Midbrain (tissue), 1 donor: Measurements from ENCODE around the gene SLC6A12.
"Not testable (repeated sequence)": the region's sequence is repeated elsewhere in the genome, so short reads cannot be mapped to it uniquely, and the experiment has no call there.

Experiments used
- DNase-seq: peaks from one replicate; lab custom pipeline; 2025; lab: John Stamatoyannopoulos, UW

The SLC6A12 gene

DNA sequence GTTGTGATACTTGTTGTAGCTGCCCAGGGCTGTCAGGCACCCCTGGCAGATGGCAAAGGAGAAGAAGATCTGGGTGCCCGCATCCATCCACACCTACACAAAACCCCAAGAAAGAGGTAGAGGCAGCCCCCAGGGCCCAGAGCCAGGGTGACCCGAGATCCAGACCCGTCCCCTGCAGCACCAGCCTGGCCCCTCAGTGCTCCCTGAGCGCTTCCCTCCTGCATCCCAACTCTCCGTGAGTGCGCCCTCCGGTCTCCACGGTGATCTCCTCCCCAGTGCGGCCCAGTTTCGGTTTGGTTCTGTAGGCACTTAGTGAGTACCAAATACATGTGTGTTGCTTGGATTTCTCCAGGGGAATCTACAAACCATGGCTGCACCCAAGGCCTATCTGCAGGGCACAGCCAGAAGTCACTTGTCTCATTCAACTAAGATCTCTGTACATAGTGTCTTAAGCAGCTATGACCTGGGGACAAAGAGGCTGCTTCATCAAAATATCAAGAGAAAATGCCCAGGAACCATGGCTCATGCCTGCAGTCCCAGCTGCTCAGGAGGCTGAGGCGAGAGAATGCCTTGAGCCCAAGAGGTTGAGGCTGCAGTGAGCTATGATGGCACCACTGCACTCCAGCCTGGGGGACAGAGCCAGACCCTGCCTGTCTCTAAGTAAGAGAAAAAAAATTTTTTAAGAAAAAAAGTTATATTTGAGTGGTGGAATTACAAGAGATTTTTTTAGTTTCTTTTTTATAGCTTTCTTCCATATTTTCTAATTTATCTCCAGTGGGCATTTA lies 15.9 kb downstream of the SLC6A12 start:
- no peak for DNase-seq

DNA sequence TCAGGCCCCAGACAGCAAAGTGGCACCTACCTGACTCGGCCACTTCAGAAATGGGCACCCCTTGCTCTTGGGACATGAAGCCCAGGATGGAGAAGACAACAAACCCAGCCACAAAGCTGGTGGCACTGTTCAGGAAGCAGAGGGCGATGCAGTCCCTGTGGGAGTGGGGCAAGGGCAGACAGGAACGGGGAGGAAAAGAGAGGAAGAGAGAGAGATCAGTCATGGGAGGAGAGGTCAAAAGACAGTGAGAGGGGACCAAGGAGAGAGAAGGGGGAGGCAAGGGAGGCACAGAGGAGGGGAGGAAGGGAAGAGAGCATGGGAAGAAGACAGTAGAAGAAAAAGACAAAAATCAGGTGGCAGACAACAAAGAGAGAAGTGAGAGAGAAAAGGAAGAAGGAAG lies 16.6 kb downstream of the SLC6A12 start:
- DNase-seq = no peak

DNA sequence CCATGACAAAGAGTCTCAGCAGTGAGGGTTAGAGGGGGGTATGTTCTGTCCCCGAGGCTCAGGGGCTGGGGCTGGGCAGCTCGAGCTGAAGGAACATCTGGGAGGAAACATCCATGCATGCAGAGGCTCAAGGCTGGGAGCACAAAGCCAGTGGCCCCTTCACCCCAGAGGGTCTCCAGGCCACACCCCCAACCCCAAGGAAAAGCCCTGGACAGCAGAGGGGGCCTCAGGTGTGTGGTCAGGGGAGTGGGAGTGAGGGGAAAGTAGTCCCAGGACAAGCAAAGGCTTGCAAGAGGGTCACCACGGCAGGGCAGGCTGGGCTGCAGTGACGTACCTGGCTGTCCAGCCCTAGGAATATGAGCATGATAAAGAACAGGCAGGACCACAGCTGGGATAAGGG lies 17.5 kb downstream of the SLC6A12 start:
- DNase-seq = no peak

DNA sequence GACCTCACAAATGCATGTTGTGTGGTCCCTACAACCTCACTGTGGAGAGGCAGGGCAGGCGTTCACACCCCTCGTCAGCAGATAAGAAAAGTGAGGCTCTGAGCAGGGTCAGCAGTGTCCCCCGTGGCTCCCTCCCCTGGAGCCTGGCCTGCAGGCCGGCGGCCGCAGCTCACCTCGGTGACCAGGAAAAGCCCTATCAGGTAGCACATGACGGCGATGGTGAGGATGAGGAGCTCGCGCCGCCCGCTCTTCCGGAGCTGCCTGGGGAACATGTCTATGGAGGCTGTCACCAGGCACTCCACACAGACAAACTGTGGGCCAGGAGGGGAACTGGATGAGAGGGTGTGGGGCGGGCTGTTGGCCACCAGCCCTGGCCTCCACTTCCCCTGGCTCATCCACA lies 18.0 kb downstream of the SLC6A12 start:
- DNase-seq = no peak

DNA sequence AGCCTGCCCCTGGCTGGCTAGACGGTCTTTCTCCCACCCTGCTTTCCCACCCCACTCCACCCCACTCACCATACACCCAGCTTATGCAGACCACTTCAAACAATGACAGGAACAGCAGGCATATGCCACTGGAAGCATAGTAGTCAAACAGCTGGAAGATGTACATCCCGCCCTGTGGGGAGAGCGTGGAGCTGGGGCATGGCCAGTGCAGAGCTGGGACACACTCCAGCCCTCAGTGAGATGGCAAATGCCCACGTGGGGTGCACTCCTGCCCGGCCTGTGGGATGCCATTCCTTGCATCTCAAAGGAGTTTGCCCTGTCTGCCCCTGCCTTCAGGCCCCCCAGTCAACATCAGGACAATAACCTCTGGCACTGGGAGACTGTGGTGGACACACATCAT lies 18.8 kb downstream of the SLC6A12 start:
- no peak for DNase-seq

DNA sequence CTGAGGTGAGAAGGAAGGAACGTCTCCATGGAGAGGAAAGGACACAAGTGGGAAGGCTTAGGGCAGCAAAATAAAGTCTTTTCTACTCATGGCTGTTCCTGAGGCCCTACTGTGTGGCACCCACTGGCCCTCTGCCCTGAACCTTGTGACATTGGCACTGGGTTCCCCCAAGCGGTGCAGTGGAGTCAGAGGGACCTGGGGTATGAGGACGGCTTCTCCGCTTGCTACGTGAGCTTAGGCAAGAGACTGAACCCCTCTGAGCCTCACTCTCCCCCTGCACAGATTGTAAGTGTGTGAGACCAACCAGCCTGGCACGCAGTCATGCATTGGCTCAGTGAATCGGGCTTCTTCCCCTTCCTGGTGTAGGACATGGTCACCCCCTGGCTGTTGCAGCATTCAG lies 19.7 kb downstream of the SLC6A12 start:
- DNase-seq = no peak

DNA sequence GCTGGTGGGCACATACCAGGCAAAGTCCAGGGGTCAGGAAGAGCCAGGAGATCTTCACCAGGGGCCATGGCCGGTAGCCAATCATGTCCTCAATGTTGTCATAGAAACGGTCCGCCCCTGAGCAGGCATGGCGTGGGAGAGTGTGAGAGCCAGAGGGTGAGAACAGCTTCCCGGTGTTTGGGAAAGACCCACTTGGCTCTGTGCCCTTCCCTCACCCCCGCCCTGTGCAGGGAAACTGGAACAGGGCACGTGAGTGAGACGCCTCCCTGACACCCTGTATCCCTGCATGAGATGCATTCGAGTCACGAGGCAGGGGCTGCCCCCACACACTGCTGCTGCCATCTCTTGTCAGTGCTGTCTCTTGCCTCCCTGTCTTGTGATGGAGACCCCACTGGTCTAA lies 20.7 kb downstream of the SLC6A12 start:
- DNase-seq = no peak

DNA sequence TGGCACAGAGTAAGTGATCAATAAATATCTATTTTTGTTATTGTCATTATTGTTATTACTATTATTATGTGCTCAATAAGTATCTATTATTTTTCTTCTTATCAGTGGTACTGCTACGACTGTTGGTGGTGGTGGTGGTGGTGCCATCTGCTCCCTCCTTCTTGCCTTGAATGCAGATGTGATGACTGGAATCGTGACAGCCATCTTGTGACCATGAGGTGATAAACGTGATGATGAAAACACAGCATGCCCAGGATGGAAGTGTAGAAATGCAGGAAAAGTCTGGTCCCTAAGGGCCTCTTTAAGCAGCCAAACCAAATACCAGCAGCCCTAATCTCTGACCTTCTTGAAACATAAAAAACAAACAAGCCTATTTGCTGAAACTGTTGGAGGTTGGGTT lies 22.4 kb downstream of the SLC6A12 start:
- no peak for DNase-seq

DNA sequence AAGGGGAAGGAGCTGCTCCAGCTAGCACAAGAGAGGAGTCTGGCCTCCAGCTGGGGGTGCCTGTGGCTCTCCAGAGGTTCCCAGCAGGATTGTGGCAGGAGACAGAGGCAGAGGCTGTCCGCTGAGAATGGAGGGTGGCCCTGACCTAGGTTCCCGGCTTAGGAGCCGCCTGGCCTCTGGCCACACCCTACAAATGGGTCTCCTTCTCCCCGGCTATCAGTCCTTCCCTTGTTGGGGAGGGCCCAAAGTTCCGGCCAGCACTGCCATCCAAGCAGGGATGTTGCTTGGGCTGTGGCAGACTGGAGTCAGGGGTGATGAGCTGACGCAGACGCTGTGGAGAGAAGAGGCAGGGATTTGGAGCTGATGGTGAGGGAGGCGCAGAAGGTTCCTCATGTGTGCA lies 23.1 kb downstream of the SLC6A12 start:
- DNase-seq = no peak

DNA sequence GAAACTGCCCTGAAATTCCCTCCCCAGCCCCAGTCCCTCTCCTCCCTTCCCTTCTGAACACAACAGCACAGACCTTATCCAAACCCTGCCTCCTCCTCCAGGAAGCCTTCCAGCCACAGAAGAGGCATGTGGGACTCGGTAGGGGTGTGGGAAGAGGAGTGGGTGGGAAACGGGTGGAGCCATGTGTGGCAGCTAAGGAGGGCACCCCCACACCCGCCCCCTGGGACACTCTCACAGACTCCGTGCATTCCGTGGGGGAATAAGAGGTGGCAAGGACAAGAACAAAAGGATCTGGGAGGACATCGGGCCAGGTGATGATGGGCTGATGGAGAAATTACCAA lies 24.4 kb downstream of the SLC6A12 start:
- no peak for DNase-seq

DNA sequence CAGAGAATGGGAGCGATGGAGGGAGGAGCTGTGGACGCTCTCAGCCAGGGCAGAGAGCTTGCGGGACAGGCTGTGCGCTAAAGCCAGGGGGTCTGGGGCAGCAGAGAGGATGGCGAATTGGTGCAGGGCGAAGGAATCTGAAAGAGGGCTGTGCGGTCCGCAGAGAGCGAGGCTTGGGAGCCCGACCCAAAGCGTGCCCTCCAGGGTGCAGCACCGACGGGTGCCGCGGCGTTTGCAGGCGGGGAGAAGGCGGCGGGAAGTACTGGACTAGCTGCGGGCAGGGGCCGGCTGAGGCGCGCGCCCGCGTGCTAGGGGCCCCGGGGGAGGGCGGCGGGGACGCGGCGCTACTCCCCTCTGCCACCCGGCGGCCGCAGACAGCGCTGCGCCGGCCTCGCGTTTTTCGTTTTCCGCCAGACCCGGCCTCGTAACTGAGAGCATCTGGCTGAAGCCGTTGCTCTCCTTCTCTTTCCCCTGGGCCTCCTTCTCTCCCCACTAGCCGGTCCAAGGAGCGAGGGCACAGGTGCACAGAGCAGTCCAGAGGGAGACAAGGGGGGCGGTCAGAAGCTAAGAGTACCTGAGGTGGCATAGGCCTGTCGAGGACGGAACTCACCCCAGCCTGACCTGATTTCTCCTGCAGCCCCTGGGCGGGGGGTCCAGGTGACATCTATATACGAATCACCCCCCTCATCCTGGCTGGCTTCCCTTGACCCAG lies 24.9 kb downstream of the SLC6A12 start:
- peak; percentile 52 for DNase-seq

DNA sequence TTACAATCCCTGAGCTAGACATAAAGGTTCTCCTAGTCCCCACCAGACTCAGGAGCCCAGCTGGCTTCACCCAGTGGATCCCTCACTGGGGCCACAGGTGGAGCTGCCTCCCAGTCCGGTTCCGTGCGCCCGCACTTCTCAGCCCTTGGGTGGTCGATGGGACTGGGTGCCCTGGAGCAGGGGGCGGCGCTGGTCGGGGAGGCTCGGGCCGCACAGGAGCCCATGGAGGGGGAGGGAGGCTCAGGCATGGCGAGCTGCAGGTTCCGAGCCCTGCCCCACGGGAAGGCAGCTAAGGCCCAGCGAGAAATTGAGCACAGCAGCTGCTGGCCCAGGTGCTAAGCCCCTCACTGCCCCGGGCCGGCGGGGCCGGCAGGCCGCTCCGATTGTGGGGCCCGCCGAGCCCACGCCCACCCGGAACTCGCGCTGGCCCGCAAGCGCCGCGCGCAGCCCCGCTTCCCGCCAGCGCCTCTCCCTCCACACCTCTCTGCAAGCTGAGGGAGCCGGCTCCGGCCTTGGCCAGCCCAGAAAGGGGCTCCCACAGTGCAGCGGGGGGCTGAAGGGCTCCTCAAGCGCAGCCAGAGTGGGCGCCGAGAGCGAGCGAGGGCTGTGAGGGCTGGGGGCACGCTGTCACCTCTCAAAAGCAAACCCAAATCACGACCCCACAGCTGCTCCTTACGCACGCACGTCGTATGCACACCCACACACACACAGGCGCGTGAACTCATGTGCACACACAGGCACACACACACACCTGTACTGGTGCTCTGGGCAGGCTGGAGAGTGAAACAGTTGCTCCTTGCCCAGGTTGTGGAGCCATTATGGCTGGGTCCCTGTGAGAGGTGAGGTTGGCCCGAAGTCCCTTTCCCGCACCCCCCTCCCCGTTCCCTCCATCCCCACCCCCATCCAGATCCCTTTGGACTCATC lies 25.7 kb downstream of the SLC6A12 start:
- not testable (repeated sequence) for DNase-seq

DNA sequence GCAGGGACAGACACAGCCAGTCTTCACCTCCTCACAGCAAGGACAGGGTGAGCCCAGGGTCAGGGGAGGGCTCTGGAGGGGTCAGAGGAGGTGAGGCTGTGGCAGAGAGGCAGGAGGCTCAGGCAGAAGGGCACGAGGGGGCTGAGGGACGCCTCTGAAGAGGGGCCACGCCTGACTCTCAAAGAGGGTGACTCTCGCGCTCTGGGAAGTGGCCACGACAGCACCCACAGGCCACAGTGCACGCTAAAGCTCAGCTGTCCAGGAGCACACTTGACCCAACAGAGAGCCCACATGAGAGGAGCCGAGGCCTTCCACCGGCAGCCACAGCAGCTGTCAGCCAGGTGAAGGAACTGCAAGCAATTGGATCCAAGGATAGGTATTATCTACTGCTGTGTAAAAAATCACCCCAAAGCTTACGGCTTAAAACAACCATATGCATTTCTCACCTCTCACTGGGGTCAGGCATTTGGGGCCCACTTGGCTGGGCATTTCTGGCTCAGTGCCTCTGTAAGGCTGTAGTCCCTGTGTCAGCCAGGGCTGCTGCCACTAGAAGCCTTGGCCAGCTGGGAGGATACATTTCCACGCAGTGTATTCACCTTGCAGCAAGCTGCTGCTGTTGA lies 27.8 kb downstream of the SLC6A12 start:
- no peak for DNase-seq

DNA sequence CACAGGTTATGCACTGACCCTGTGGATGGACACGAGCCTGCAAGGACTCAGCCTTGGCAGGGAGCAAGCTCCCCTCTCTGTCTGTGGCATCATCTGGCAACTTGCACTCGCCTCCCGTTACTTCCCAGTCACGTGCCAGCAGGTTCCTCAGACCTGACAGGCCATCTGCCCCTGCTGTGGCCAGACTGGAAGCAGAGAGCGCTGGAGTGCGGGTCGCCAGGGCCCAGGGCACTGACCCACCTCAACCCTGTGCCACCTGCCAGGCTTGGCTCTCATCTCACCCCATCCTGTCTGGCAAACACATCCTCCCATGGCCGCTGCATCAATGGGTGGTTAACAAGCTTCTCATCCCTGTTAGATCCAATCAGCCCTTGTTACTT lies 28.4 kb downstream of the SLC6A12 start:
- DNase-seq = no peak

DNA sequence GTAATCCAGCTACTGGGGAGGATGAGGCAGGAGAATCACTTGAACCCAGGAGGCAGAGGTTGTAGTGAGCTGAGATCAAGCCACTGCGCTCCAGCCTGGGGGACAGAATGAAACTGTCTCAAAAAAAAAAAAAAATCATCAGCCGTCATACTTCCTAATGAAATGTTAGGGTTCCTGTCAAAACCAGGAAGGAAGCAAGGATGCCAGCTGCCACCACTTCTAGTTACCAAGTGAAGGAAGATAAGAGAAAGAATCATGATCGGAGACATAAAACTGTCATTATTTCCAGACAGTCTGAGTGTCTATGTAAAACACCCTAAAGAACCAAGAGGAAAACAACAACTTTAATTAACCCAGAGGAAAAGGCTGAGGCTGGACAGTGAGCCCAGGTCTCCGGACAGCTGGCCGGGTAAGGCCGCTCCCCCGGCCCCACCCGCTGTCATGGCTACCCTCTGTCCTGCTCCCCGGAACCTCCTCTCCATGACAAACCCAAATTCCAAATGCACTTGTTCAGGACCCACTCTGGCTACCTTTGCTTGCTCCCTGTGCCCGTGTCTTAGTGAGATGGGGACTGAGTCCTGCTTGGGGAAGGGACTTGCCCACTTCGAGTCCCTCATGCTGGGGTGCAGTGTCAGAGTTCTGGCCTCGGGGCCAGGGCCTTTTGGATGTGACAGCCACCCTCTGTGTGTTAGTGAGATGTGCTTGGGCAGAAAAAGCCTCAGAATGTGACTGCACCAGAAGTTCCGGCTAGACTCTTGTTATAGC lies 29.0 kb downstream of the SLC6A12 start:
- no peak for DNase-seq

DNA sequence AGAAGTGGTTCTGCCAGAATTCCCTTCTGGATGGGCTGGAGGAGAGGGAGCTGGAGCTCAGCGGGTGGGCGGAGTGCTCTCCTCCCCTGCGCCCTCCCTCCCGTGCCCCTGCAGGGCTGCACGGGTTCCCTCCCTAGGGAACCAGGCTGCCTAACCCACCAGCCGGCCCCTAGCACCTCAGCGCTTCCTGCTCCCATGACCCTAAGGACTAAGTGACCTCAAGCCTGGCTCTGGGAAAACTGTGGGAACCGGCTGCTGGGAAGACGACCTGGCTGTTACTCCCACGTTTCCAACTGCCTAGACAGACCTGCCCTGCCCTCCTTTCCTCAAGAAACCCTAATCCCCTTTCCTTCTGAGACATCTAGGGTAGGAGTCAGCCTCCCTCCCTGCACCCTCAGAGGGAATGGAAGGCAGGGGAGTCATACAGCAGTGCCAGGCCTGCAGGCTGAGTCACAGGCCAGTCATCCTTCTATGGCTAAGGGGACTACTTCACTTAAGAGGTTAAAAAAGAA lies 31.5 kb downstream of the SLC6A12 start:
- DNase-seq = no peak

DNA sequence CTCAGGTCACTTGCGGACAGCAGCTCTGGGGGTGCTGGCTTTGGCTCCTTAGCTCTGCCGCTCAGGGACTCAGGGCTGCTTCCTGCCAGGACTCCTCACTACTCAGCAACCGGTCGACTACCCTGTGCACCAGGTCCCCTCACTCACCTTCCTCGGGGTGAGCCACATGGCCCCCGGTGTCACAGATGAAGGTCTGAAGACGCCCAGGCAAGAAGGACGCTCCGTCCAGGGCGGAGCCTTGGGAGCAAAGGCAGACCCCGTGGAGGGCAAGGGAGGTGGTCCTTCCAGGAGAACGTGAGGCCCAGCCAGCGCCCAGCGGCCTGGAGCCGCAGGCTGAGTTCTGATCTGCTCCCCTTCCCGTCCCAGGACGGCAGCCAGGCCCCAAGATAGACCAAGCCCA lies 32.0 kb downstream of the SLC6A12 start:
- DNase-seq = no peak

DNA sequence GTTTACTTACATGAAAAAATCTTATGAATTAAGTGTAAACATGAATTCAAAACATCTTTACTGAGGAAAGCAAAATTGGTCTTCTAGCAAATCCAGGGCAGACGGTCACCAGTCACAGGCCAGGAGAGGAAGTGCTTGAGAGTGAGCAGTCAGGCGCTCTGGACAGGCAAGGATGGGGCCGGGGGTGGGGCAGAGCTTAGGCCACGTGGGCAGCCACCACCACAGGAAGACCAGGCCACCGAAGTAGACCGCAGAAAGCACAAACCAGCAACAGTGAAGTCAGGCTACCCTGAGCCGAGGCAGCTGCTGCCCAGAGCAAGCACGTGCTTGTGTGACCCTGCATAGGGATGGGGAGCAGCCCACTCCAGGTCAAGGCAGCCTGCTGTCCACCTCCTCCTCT lies 33.5 kb downstream of the SLC6A12 start:
- DNase-seq = peak; percentile 53

DNA sequence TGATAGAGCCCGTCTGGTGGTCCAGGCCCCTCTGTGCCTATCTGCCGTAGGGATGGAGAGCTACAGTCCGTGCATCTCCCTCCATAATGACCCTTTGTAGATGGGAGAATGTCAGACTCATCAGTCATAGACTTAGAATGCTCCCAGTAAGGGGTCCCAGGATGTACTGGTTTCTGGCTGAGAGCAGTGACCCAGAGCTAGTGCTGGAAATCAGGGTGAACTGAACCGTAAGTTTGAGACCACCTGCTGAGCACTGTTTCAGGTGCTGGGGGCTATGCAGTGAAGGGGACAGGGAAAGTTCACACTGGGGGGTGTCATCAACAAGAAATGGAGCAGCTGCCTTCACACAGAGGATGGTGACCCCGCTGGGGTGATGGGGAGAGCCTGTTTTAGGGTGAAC lies 34.1 kb downstream of the SLC6A12 start:
- DNase-seq = no peak

DNA sequence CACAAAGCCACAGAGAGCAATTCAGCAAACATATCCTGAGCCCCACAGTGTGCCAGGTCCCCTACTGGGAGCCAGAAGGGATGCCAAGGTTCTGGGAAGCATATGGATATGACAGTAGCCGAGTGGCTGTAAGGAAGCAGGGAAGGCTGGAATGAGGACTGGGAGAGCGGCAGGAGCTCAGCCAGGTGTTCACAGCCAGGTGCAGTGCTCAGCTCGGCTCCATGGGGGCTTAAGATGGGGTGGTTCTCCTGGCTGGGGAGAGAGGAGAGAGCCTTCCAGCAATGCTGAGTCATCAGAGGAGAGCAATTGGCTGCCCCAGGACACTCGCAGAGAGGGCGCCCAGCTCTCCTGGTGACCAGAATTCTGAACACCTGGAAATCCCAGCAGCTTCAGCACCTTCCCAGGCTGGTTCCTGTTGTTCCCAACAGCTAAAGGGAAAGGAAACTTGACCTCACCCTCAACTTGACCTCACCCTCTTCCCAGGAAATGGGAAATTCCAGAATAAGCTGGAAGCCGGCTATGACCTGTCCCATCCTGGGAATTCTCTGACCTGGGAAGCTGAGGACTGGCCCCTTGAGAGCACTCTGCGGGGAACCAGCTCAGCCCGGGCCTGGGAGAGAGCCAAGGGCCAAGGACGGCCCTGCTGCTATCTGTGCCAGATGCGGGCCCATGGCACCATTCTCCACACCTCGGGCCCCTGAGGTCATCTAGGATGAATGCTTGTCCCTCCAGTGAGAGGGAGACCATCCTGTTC lies 34.6 kb downstream of the SLC6A12 start:
- DNase-seq = no peak

DNA sequence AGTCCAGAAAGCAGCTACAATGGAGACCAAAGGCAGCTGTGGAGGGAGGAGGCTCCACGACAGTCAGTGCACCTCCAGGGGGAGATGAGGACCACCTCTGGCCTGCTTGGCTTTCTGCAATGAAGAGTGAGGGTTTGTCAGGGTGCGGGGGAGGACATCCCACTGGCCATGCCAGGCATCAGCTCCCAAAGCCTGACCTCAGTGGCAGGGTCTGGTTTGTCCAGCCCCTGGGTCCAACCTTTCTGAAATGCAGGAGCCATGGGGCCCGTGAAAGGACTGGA lies 35.2 kb downstream of the SLC6A12 start:
- DNase-seq = no peak
